Neural cell (in vitro differentiated cells): ENCODE measurements around the gene LRRC26. TPM values are rescaled to one million over a fixed set of nuclear protein-coding genes. Genes with fewer than 3 reads are reported as not detected.

ENCODE experiments used
- H2AFZ ChIP-seq: fragments of 200-600, 300-800 bp; sonication (generic), shearing (Covaris generic); 2 replicates; pipeline ENCODE4 v1.6.0; 2014; ENCODE audit warnings: low read depth, mild to moderate bottlenecking, antibody characterized with exemption, low read length, moderate library complexity
- H3F3A ChIP-seq: fragments of 200-600 bp; shearing (Covaris generic); 2 replicates; pipeline ENCODE4 v1.6.1; 2016; ENCODE audit warnings: mild to moderate bottlenecking, moderate library complexity, mixed read lengths, antibody characterized with exemption, low read length; ENCODE audit not compliant: insufficient read depth, poor library complexity, severe bottlenecking
- H3K27ac ChIP-seq: fragments of 200-600, 300-800 bp; sonication (generic), shearing (Covaris generic); 2 replicates; pipeline ENCODE4 v1.5.1; 2014; ENCODE audit warnings: mild to moderate bottlenecking, low read length, moderate library complexity
- H3K27me3 ChIP-seq: fragments of 300-800, 200-600 bp; sonication (generic), shearing (Covaris generic); 2 replicates; pipeline ENCODE4 v1.6.0; 2014; ENCODE audit warnings: mild to moderate bottlenecking, low read depth, low read length, moderate library complexity; ENCODE audit not compliant: insufficient read depth
- H3K36me3 ChIP-seq: fragments of 300-800, 200-600 bp; sonication (generic), shearing (Covaris generic); 2 replicates; pipeline ENCODE4 v1.5.1; 2014; ENCODE audit warnings: mild to moderate bottlenecking, antibody characterized with exemption, low read length, moderate library complexity; ENCODE audit not compliant: insufficient read depth
- H3K4me2 ChIP-seq: fragments of 300-800, 200-600 bp; sonication (generic), shearing (Covaris generic); 2 replicates; pipeline ENCODE4 v1.6.0; 2014; ENCODE audit warnings: mild to moderate bottlenecking, low read length
- H3K4me3 ChIP-seq: fragments of 300-800, 200-600 bp; sonication (generic), shearing (Covaris generic); 2 replicates; pipeline ENCODE4 v1.5.1; 2014; ENCODE audit warnings: mild to moderate bottlenecking, low read length, moderate library complexity
- H3K79me2 ChIP-seq: fragments of 200-600 bp; shearing (Covaris generic); replicated peaks from 2 replicates; pipeline ENCODE4 v1.6.0; 2014; ENCODE audit warnings: mild to moderate bottlenecking, low read length, moderate library complexity; ENCODE audit not compliant: insufficient read depth
- H3K9ac ChIP-seq: fragments of 300-800, 200-600 bp; sonication (generic), shearing (Covaris generic); 2 replicates; pipeline ENCODE4 v1.6.1; 2016; ENCODE audit warnings: mild to moderate bottlenecking, low read length, mixed read lengths
- H3K9me2 ChIP-seq: fragments of 200-600 bp; shearing (Covaris generic); 2 replicates; pipeline ENCODE4 v1.6.1; 2016; ENCODE audit warnings: mild to moderate bottlenecking, low read length, mixed read lengths; ENCODE audit not compliant: insufficient read depth
- H3K9me3 ChIP-seq: fragments of 200-600, 300-800 bp; sonication (generic), shearing (Covaris generic); 2 replicates; pipeline ENCODE4 v1.6.1; 2016; ENCODE audit warnings: mild to moderate bottlenecking, mixed run types, low read length, moderate library complexity, mixed read lengths
- H4K20me1 ChIP-seq: fragments of 200-600 bp; shearing (Covaris generic); 2 replicates; pipeline ENCODE4 v1.6.1; 2016; ENCODE audit warnings: mild to moderate bottlenecking, mixed run types; ENCODE audit not compliant: insufficient read depth
- EP300 ChIP-seq: fragments of 450-650 bp; conservative IDR thresholded peaks from 2 replicates; pipeline ENCODE4 v1.6.1; 2014; ENCODE audit warnings: antibody characterized with exemption, mild to moderate bottlenecking, moderate library complexity; ENCODE audit not compliant: poor library complexity, severe bottlenecking
- EZH2 ChIP-seq: fragments of 200-600, 300-800 bp; shearing (Covaris generic), sonication (generic); IDR thresholded peaks from 2 replicates; pipeline ENCODE4 v1.6.1; 2014; ENCODE audit warnings: antibody characterized with exemption, low read length, borderline replicate concordance, mild to moderate bottlenecking; ENCODE audit not compliant: insufficient read depth, poor library complexity, severe bottlenecking
- MXI1 ChIP-seq: fragments of 450-650 bp; conservative IDR thresholded peaks from 2 replicates; pipeline ENCODE4 v1.6.1; 2014; ENCODE audit warnings: antibody characterized with exemption, mild to moderate bottlenecking; ENCODE audit not compliant: poor library complexity, severe bottlenecking
- POLR2AphosphoS5 ChIP-seq: IDR thresholded peaks from 2 replicates; pipeline ENCODE4 v1.6.1; 2012
- RAD21 ChIP-seq: fragments of 450-650 bp; conservative IDR thresholded peaks from 2 replicates; pipeline ENCODE4 v1.6.1; 2014; ENCODE audit warnings: antibody characterized with exemption, mild to moderate bottlenecking, moderate library complexity
- SMC3 ChIP-seq: fragments of 450-650 bp; conservative IDR thresholded peaks from 2 replicates; pipeline ENCODE4 v1.6.1; 2014; ENCODE audit warnings: antibody characterized with exemption, mild to moderate bottlenecking, moderate library complexity; ENCODE audit not compliant: poor library complexity
- TAF1 ChIP-seq: IDR thresholded peaks from 2 replicates; pipeline ENCODE4 v1.6.1; 2012; ENCODE audit warnings: low read depth
- polyA plus RNA-seq: library from polyadenylated mRNA; depleted of rRNA; stranded (reverse); fragments of >200 nt; gene quantifications from 2 replicates; pipeline ENCODE4 v1.2.3, GENCODE V29; 2014
- TF ChIP-seq, protein P1 (sequence below): IDR thresholded peaks from 2 replicates; pipeline ENCODE4 v1.6.1; 2012; ENCODE audit warnings: borderline replicate concordance
- TF ChIP-seq, protein P2 (sequence below): fragments of 450-650 bp; IDR thresholded peaks from 2 replicates; pipeline ENCODE4 v1.5.1; 2014; ENCODE audit warnings: antibody characterized with exemption, mild to moderate bottlenecking, moderate library complexity; ENCODE audit not compliant: poor library complexity, severe bottlenecking

LRRC26 gene
- polyA plus RNA-seq, 1 donor from 2014 or later = 2.2 TPM

DNA sequence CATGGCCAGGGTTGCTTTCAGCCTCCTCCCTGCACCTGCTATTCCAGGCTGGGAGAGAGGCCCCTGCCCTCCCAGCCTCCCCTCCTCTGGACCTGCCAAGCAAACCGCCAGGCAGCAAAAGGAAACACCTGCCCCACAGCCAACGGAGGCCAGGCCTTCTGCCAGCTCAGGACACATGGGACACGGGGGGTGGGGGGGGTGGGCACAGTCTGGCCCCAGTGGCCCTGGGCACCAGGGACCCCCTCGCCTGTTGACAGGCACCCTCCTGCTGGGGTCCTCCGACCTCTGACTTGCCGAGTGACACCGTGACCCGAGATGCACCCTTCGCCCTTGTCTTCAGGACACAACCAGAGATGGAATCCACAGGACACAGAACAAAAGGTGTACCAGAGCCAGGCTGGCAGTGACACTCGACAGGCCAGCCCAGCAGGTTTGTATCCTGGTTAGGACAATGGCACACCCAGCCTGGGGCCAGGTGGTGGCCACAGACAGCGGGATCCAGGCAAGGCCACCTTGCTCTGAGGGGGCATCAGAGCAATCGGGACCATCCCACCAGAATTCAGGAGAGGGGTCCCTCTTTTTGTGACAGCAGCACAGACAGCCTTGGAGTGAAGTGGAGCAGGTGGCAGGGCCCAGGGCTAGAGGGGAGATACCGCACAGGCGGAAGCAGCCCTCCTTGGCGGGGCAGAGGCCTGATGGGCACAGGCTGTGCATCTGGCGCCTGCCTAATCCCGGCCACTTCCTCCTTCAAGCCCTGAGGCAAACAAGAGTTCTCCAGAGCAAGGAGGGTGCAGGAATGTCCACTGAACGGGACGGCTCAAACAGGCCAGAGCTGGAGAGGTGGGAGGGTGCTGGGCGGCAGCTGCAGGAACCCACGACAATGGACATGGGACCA, 3.3 kb upstream of the LRRC26 start:
- H2AFZ ChIP-seq = no peak overlapping the region
- H3K27ac ChIP-seq = no peak overlapping the region
- no peaks in the 10 kb centered on the region for H4K20me1 ChIP-seq
- H3K27me3 ChIP-seq = peaks cover 15% of the 10 kb centered on the region
- H3F3A ChIP-seq = no peaks in the 10 kb centered on the region
- H3K4me3 ChIP-seq = no peak overlapping the region
- H3K79me2 ChIP-seq = no peaks in the 10 kb centered on the region
- no peak overlapping the region for H3K4me2 ChIP-seq
- H3K9ac ChIP-seq = no peak overlapping the region
- H3K9me3 ChIP-seq = no peaks in the 10 kb centered on the region
- no peaks in the 10 kb centered on the region for H3K9me2 ChIP-seq
- TF ChIP-seq, protein P1, sequence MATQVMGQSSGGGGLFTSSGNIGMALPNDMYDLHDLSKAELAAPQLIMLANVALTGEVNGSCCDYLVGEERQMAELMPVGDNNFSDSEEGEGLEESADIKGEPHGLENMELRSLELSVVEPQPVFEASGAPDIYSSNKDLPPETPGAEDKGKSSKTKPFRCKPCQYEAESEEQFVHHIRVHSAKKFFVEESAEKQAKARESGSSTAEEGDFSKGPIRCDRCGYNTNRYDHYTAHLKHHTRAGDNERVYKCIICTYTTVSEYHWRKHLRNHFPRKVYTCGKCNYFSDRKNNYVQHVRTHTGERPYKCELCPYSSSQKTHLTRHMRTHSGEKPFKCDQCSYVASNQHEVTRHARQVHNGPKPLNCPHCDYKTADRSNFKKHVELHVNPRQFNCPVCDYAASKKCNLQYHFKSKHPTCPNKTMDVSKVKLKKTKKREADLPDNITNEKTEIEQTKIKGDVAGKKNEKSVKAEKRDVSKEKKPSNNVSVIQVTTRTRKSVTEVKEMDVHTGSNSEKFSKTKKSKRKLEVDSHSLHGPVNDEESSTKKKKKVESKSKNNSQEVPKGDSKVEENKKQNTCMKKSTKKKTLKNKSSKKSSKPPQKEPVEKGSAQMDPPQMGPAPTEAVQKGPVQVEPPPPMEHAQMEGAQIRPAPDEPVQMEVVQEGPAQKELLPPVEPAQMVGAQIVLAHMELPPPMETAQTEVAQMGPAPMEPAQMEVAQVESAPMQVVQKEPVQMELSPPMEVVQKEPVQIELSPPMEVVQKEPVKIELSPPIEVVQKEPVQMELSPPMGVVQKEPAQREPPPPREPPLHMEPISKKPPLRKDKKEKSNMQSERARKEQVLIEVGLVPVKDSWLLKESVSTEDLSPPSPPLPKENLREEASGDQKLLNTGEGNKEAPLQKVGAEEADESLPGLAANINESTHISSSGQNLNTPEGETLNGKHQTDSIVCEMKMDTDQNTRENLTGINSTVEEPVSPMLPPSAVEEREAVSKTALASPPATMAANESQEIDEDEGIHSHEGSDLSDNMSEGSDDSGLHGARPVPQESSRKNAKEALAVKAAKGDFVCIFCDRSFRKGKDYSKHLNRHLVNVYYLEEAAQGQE = no peak
- TF ChIP-seq MXI1 (no peak), TAF1 (no peak), EZH2 (no peak), POLR2AphosphoS5 (no peak), RAD21 (no peak), SMC3 (no peak), EP300 (no peak)
- TF ChIP-seq, protein P2, sequence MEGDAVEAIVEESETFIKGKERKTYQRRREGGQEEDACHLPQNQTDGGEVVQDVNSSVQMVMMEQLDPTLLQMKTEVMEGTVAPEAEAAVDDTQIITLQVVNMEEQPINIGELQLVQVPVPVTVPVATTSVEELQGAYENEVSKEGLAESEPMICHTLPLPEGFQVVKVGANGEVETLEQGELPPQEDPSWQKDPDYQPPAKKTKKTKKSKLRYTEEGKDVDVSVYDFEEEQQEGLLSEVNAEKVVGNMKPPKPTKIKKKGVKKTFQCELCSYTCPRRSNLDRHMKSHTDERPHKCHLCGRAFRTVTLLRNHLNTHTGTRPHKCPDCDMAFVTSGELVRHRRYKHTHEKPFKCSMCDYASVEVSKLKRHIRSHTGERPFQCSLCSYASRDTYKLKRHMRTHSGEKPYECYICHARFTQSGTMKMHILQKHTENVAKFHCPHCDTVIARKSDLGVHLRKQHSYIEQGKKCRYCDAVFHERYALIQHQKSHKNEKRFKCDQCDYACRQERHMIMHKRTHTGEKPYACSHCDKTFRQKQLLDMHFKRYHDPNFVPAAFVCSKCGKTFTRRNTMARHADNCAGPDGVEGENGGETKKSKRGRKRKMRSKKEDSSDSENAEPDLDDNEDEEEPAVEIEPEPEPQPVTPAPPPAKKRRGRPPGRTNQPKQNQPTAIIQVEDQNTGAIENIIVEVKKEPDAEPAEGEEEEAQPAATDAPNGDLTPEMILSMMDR = no peak
- no peaks in the 10 kb centered on the region for H3K36me3 ChIP-seq

DNA sequence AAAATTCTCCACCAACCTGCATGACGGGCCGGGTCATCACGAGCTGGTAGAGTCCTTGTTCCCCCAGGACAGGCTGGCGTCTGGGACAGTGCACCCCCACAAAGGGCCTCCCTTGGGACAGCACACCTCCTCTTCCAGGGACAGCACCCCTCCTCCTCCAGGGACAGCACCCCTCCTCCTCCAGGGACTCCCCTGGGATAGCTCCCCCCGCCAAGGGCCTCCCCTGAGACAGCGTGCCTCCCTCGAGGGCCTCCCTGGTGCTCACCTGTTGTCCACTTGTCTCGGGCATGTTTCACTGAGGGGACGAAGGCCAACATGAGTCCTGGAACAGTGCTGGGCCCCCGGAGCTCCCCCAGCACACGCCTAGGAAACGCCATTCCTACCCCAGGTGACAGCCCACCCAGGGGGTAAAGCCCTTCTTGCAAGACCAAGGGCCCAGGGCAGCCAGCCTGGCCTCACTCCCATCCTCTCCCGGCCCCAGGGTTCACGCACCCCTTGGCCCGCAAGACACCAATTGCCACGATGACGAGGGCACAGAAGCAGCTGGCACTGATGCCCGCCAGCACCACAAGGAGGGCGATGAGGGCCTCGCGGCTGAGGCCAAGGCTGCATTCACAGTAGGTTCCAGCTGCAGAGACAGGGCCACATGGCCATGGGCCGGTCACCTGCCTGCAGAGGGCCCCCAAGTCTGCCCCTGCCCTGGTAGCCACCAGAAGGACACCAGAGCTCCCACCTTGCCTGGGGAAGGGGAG, 1.5 kb upstream of the LRRC26 start:
- no peaks in the 10 kb centered on the region for H3K79me2 ChIP-seq
- TF ChIP-seq POLR2AphosphoS5 (no peak), SMC3 (no peak), MXI1 (no peak), EZH2 (no peak), RAD21 (no peak), TAF1 (no peak), EP300 (no peak)
- TF ChIP-seq, protein P1 = no peak
- TF ChIP-seq, protein P2 = no peak
- no peak overlapping the region for H3K9ac ChIP-seq
- H3K36me3 ChIP-seq = no peaks in the 10 kb centered on the region
- H3K9me2 ChIP-seq = no peaks in the 10 kb centered on the region
- no peak overlapping the region for H3K4me3 ChIP-seq
- no peak overlapping the region for H3K27ac ChIP-seq
- peaks cover 27% of the 10 kb centered on the region for H3K27me3 ChIP-seq
- H3K4me2 ChIP-seq = no peak overlapping the region
- H2AFZ ChIP-seq = no peak overlapping the region
- no peaks in the 10 kb centered on the region for H3F3A ChIP-seq
- no peaks in the 10 kb centered on the region for H4K20me1 ChIP-seq
- no peaks in the 10 kb centered on the region for H3K9me3 ChIP-seq
